ENCODE results near the gene CFH.

The CFH gene

GRCh38 chr1:196619721-196620120 is 32.1 kb upstream of the CFH start:
- no peak overlapping the region for H3K4me2 ChIP-seq (ENCODE audit: low read depth, low read length, poor library complexity, severe bottlenecking)
- H2AFZ ChIP-seq (ENCODE audit: low read depth, low read length, severe bottlenecking) = no peak overlapping the region
- no peaks in the 10 kb centered on the region; the same call in 1 of the 2 replicates for H3K9me2 ChIP-seq (replicated peaks; ENCODE audit: insufficient read depth, low read length)
- no peak overlapping the region for H3K9ac ChIP-seq (ENCODE audit: low read length)
- no peaks in the 10 kb centered on the region for H3K36me3 ChIP-seq (ENCODE audit: low read length)
- TF ChIP-seq CTCF (IDR thresholded peaks at IDR 0.05; ENCODE audit: insufficient read depth, low read length, poor library complexity, severe bottlenecking) (no peak), EZH2phosphoT487 (conservative IDR thresholded peaks at IDR 0.05; ENCODE audit: low read length) (no peak)
- no peaks in the 10 kb centered on the region for H3K79me2 ChIP-seq (ENCODE audit: insufficient read depth, low read length)
- H3K9me3 ChIP-seq (ENCODE audit: insufficient read depth, low read length) = no peaks in the 10 kb centered on the region
- no peak overlapping the region for H3K27ac ChIP-seq (ENCODE audit: low read depth, low read length)
- no peaks in the 10 kb centered on the region for H3F3A ChIP-seq (ENCODE audit: insufficient read depth)
- H3K27me3 ChIP-seq (ENCODE audit: low read length) = no peaks in the 10 kb centered on the region
- no peaks in the 10 kb centered on the region for H4K20me1 ChIP-seq (ENCODE audit: low read depth, low read length)
- H3K4me3 ChIP-seq (ENCODE audit: insufficient read depth, low read length, poor library complexity, severe bottlenecking) = no peak overlapping the region

- Histone ChIP-seq H3K4me3 (ENCODE audit: insufficient read depth, low read length, poor library complexity, severe bottlenecking) (no peak overlapping the region), H3K27ac (ENCODE audit: low read depth, low read length) (no peak overlapping the region), H3K9me2 (replicated peaks; ENCODE audit: insufficient read depth, low read length) (no peaks in the 10 kb centered on the region; the same call in 1 of the 2 replicates), H3F3A (ENCODE audit: insufficient read depth) (no peaks in the 10 kb centered on the region), H4K20me1 (ENCODE audit: low read depth, low read length) (no peaks in the 10 kb centered on the region), H3K4me2 (ENCODE audit: low read depth, low read length, poor library complexity, severe bottlenecking) (no peak overlapping the region), H3K79me2 (ENCODE audit: insufficient read depth, low read length) (no peaks in the 10 kb centered on the region), H3K9me3 (ENCODE audit: insufficient read depth, low read length) (no peaks in the 10 kb centered on the region), H2AFZ (ENCODE audit: low read depth, low read length, severe bottlenecking) (peak overlapping the region; percentile 22), H3K36me3 (ENCODE audit: low read length) (no peaks in the 10 kb centered on the region), H3K9ac (ENCODE audit: low read length) (no peak overlapping the region), H3K27me3 (ENCODE audit: low read length) (no peaks in the 10 kb centered on the region)
- TF ChIP-seq EZH2phosphoT487 (conservative IDR thresholded peaks at IDR 0.05; ENCODE audit: low read length) (no peak), CTCF (IDR thresholded peaks at IDR 0.05; ENCODE audit: insufficient read depth, low read length, poor library complexity, severe bottlenecking) (no peak)
Observed at GRCh38 chr1:196623079-196623478, 28.8 kb upstream of the CFH start.

- Histone ChIP-seq H3K9ac (ENCODE audit: low read length) (no peak overlapping the region), H3K36me3 (ENCODE audit: low read length) (no peaks in the 10 kb centered on the region), H3K9me3 (ENCODE audit: insufficient read depth, low read length) (peaks cover 7% of the 10 kb centered on the region; the same call in 1 of the 2 replicates), H2AFZ (ENCODE audit: low read depth, low read length, severe bottlenecking) (peak overlapping the region; percentile 6), H3K27me3 (ENCODE audit: low read length) (no peaks in the 10 kb centered on the region), H3K79me2 (ENCODE audit: insufficient read depth, low read length) (no peaks in the 10 kb centered on the region), H3K4me3 (ENCODE audit: insufficient read depth, low read length, poor library complexity, severe bottlenecking) (no peak overlapping the region), H3K9me2 (replicated peaks; ENCODE audit: insufficient read depth, low read length) (no peaks in the 10 kb centered on the region), H3K27ac (ENCODE audit: low read depth, low read length) (no peak overlapping the region), H3K4me2 (ENCODE audit: low read depth, low read length, poor library complexity, severe bottlenecking) (no peak overlapping the region), H3F3A (ENCODE audit: insufficient read depth) (no peaks in the 10 kb centered on the region), H4K20me1 (ENCODE audit: low read depth, low read length) (no peaks in the 10 kb centered on the region)
- TF ChIP-seq EZH2phosphoT487 (conservative IDR thresholded peaks at IDR 0.05; ENCODE audit: low read length) = no peak
- TF ChIP-seq CTCF (IDR thresholded peaks at IDR 0.05; ENCODE audit: insufficient read depth, low read length, poor library complexity, severe bottlenecking) = no peak
Observed at GRCh38 chr1:196628838-196629237, 23.0 kb upstream of the CFH start.
